ENCODE measurements around the gene ASCC3.

GRCh38 chr6:100484474-100484873 is 396.7 kb downstream of the ASCC3 start:
- no peak for TF ChIP-seq EZH2 (IDR thresholded peaks at IDR 0.05; ENCODE audit: insufficient read depth, poor library complexity, severe bottlenecking)
- no peak for TF ChIP-seq EZH2phosphoT487 (IDR thresholded peaks at IDR 0.05; ENCODE audit: insufficient read depth, low read depth)

Data from GM23248 (cell line).